DMS 273 (cell line): Measurements from ENCODE around the gene ABCA13.

Experiments
- DNase-seq: peaks from one replicate; lab custom pipeline; 2025; ENCODE audit not compliant: unreplicated experiment; lab: John Stamatoyannopoulos, UW

The ABCA13 gene

DNA sequence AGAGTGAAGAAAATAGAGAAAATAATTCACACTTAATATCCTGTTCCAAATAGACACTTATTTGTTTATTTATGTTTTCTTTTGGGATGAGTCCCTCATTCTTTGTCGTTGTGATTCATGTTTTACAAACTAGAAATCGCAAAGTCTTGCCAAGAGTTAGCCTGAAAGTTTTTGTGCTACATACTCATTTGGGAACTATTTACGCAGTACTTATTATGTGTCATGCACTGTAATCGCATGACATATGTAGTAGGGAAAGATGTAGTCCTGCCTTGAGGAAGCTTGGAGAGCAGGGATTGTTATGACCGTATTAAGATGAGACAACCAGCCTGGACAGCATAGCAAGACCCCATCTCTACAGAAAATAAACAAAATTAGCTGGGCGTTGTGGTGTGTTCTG, 189.3 kb downstream of the ABCA13 start:
- DNase-seq: no peak

DNA sequence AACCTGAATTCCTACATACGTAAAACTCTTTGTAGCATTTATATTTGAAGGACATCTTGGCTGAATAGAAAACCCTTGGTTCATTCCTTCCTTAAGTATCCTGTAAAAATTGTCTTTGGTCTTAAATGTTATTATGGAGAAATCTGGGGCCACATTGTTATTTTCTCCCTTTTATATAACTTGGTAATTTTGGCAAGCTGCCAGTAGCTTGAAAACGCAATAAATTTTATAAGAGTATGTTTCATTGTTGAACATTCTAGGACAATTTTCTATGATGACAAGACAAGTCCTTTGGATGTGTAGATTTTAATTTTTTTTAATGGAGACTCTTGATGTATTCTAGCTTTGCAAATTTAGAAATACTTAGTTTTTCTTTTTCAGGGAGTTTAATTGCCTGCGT, 191.9 kb downstream of the ABCA13 start:
- peak; percentile 9 for DNase-seq

DNA sequence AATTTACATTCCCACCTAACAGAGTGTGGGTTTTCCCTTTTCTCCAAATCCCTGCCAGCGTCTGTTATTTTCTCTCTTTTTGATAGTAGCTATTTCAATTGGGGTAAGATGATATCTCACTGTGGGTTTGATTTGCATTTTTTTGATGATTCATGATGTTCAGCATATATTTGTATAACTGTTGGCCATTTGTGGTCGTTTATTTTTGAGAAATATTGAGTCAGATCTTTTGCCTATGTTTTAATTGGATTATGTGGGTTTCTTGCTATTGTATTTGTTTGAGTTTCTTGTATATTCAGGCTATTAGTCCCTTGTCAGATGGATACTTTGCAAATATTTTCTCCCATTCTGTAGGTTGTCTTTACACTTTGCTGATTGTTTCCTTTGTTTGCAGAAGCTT, 193.8 kb downstream of the ABCA13 start:
- DNase-seq: no peak

DNA sequence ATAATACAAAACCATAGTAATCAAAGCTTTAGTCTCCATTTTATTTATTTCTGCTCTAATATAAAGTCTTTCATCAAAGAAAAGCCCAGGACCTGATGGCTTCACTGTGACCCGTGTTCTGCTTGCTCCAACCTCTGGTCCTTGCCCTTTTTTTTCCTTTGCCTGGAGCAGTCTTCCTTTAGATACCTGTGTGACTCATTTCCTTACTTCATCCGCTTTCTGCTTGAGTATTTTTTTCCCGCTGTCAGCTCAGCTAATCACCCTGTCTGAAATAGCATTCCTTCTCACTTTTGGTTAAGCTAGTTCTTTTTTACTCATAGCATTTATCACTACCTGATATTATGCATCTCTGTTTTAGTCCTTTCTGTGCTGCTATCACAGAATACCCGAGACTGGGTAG, 194.8 kb downstream of the ABCA13 start:
- no peak for DNase-seq

DNA sequence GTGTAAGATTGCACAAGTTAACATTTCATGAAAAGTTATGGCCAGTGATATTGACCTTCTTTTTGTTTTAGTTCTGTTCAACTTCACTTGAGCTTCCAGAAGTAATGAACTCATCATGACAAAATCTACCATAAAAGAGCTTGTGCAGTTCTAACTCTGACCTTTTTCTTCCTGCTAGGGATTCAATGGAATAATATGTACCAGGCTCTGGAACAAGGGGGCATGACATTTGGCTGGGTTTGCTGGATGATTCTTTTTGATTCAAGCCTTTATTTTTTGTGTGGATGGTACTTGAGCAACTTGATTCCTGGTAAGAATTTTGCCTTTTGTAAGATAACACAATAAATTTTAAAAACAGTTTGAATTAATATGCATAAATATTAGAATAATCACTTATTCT, 205.0 kb downstream of the ABCA13 start:
- DNase-seq: no peak

DNA sequence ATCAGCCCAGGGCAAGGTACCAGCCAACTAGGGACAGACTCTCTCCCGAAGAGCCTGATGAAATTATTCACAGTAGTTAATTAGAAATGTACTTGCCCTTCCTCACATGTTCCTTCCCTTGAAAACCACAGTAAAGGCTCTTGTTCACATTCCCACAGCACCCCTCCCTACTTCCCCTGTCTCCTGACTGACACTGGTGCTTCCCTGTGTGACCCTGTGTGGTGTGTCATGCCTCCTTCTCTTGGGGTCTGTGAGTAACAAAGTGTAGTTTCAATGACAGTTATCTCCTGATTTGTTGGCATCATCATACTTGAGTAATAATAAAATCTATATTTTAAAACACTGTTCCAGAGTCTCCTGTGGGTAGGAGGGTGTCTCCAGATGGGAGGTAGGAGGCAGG, 209.7 kb downstream of the ABCA13 start:
- DNase-seq: no peak

DNA sequence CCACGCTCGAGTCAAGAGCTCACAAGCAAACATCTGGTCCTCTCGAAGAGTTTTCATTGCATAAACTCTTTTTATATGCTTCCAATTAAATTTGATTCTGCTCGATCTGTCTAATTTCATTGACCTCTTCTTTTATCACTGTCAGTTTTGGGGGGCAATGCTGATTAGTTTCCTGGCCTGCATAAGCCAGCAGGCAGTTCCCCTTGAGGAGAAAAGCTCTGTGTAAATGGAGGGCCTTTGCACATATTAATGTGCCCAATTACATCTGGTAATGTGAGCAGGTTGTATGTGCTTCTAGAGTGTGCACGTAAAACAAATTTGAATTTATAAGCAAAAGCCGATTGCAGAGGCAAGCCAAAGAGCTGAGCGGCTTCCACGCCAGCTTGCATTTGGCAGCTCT, 210.3 kb downstream of the ABCA13 start:
- DNase-seq: no peak

DNA sequence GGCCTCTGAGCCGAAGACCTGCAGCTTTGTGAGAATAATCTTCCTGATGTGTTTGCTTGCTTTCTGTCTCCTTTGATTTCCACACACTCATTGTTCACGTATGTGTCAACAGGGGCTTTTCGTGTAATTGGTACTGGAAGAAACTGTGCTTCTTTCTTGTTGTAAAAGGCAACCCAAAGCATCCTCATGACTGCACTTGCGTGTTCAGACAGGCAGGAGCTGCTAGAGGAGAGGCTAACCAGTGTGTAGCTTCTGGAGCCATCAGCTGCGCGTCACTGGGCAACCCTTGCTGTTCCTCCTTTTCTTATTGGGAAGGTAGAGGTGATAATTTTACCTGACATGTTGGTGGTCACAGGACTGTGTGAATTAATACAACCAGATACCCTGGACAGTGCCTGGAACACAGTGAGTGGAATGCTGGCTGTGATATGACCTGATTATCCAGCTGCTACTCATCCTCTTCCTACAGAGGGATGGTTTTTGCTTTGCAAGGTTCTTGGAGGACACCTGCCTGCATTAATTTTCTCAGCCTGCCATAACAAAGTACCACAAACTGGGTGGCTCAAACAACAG, 213.0 kb downstream of the ABCA13 start:
- no peak for DNase-seq

DNA sequence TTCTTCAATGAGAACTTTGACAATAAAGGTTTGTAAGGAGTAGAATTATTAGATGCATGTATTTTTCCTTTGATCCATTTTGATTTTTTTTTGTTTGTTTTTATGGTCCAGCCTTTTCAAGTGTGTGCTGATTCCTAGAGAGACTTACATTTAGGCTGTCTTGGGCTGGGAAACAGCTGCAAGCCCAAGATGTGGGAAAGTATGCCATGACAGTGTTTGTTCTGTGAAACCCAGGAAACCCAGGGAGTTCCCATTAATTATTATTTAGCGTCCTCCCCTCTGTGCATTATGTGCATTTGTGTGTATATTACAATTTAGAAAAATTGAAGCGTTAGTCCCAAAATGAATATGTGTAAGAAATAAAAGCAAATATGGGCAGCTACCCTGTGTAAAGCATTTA, 216.7 kb downstream of the ABCA13 start:
- no peak for DNase-seq

DNA sequence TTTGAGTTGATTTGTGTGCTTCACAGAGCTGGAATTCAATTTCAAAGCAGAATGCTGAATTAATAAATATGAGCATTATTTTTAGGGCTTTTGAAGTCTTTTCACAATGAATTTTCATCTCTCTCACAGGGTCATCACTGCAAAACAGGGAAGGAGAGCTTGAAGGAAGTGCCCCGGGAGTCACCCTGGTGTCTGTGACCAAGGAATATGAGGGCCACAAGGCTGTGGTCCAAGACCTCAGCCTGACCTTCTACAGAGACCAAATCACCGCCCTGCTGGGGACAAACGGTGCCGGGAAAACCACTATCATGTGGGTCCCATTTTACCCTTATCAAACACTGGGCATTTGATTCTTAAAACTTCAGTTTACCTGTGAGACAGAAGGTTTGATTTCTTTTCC, 217.7 kb downstream of the ABCA13 start:
- DNase-seq: no peak

DNA sequence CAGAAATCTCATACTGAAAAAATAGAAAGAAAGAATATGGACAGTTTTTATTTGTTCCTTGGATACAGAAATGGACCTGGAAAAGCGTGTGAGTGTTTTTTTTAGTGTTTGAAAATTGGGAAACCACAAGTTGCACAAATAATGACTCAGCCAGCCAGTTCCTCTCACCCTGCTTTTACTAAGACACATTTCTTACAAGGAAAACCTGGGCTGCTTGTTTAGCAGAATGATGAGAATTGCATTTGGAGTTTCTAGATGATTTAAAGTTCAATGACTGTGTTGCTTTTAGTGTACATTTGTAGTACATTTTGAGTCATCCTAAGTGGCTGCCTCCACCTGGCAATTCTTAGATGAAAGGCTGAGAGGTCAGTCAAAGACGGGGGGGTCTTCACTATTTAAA, 218.7 kb downstream of the ABCA13 start:
- no peak for DNase-seq

DNA sequence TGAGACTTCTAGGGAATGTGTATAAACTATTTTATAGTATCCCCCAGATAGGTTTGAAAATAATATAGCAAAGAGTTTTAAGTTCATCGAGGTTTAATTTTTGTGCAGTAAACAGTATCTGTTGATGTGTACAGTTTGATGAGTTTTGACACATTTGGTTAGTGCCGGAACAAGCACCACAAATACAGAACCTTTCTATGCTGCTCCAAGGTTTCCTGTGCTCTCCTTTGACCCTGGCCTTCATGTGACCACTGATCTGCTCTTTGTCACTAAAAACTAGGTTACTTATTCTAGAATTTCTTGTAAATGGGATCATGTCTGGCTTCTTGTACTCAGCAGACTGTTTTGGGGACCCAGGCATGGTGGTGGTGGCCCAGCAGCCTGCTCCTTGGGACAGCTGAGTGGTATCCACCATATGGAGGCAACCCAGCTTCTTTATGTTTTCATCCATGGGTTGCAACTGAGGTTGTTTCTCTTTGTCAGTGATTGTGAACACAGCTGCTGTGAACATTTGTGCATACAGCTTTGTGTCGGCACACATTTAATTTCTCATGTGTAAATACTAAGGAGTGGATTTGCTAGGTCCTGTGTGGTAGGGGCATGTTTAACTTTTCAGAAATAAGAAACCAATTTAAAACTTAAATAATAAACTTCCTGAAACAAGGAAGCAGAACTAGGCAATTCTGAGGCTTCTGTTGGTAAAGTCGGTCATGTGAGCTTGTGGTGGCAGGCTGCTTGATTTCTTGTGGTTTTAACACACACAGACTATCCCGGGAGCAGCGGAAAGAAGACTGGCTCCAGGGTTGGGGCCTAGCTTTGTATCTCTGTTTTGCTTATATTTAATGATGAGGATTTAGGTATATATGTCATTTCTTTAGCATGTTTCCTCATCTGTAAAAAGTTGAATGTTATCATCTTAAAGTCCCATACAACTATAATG, 219.4 kb downstream of the ABCA13 start:
- no peak for DNase-seq

DNA sequence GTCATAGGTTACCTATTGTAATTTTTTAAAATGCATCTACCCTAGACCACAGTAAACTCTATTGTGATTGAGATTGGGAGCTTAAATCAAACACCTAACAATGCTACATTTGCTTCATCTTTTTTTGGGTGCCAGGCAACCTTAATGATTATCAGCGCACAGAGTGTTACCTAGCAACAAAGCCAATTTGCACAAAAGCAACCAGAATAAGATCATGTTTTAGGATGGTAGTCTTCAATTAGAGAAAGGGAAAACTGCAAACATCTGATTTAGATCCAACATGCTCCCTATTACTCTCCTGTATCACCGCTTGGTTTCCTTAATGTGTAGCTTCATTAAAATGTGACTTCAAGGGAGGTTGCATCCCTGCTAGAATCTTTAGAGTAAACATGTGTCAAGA, 226.9 kb downstream of the ABCA13 start:
- DNase-seq: no peak

DNA sequence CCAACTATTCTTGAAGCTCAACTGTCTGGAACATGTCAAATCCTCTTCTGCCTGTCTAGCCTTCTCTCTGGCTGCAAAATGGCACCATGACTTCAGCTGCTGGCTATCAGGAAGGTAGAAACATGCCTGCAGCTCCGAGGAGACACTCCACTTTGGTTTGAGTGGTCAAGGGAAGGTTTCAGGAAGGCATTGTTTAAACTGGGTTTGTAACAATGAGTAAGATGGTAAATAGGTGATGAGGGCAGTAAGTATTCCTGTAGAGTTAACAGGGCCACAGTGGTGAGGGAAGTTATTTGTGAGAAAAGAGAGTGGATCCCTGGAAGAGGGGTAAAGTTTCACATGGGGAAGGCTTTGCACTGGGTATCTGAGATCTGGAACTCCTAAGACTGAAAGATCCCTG, 231.5 kb downstream of the ABCA13 start:
- no peak for DNase-seq

DNA sequence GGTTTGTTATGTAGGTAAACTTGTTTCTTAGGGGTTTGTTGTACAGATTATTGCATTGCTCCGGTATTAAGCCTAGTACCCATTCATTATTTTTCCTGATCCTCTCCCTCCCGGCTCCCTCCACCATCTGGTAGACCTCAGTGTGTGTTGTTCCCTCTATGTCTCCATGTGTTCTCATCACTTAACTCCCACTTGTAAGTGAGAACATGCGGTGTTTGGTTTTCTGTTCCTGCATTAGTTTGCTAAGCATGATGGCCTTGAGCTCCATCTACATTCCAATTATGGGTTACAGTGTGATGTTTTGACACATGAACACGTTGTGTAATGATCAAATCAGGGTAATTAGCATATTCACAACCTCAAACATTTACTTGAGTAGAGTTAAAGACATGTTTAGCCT, 237.5 kb downstream of the ABCA13 start:
- DNase-seq: no peak

DNA sequence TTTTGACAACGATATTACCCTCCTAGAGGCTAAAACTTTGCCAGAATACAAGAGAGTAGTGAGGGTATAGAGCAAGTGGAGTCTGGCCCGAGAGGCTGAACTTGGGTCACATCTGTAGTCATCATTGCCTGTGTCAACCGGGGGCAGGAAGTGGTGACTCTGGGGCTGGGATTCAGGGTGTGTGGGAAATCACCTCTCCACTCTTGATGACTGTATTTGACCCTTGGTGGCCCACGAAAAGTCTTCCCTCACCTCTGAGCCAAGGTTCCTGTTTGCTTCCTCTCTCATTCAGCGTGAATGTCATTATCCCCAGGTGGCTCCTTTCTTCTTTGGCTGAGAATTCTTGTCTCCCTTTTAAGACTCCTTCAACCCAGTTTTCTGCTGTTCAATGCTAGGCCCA, 240.4 kb downstream of the ABCA13 start:
- DNase-seq: no peak

DNA sequence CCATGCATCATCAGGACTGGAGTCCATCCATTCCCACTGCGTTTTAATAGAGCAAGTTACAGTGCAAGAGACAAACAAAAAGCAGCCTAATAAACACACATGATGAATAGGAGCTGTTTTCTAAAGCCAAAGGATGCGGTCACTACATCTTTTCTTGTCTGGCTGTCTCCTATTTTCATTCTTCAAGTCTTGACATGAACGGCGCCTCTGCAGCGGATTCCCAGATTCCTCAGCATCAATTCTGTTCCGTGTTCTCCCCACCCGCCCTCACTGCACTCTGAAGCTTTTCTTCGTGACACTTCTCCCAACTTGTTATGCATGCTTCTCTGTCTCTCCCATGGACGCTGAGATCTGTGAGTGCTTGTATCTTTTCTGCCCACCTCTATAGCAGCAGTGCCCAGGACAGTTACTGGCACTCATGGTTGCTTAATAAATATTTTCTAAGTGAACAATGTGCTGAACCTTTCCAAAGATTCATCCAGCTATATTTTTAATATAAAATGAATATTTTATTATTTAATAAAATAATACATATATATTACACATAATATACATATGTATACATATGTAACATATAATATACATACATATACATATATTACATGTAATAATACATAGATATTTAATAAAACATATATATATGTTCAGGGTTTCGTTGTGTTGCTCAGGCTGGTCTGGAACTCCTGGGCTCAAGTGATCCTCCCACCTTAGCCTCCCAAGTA, 242.9 kb downstream of the ABCA13 start:
- no peak for DNase-seq

DNA sequence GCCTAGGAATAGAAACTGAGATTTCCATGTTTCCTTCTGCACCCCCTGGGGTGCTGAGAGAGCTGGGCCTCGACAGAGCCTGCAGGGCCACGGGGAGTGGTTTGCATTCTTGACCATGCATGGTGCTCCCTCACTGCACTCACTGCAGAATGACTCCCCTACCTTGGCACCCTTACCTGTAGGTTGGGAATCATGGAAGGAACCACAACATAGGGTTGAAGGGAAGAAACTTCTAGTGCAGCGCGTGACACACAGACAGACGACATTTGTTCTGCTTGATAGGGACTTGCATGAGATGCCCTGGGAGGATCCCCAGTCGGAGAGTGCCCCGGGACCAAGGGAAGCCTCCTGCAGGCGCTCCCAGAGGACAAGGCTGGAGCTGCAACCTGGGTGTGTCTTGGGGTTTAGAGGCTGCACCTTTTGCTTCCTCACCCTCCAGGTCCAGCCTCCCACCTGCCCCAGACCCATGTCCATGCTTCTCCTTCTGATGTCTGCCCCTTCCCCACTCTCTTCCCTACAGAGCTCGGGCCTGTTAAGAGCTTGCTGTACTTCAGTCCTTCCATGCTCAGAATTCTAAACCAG, 245.2 kb downstream of the ABCA13 start:
- DNase-seq: no peak

DNA sequence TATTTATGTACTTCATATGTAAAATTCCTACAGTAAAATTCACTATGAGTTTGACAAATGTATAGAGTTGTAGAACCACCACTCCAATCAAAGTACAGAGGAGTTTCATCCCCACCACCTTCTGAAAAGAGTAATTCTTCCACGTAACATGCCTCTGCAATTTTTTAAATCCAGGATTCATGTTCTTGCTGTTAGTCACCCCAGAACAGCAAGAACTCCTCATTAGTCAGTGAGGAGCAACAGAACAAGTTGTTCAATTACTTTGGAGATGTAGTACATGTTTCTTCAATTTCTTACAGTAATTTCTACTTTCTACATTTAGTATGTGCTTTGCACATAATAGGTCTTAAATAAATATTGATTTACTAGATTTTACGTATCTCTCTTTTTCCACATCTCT, 248.1 kb downstream of the ABCA13 start:
- DNase-seq: no peak

DNA sequence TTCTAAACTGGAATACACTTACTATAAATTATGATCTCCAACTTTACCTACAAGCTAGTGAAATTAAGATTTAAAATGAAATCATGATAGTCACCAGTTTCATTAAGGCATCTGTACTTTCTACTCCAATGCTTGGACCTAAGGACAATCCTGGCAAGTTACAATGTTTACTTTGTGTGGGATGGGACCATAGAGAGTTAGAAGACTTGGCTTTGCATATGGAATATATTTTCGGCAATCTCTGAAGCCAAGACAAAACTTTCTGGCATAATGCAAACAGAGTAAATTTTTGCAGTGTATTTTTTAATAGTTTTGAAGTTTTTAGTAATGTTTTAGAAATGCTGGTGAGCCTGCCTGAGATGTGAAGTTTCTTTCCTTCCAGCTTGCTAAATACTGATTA, 248.9 kb downstream of the ABCA13 start:
- no peak for DNase-seq

DNA sequence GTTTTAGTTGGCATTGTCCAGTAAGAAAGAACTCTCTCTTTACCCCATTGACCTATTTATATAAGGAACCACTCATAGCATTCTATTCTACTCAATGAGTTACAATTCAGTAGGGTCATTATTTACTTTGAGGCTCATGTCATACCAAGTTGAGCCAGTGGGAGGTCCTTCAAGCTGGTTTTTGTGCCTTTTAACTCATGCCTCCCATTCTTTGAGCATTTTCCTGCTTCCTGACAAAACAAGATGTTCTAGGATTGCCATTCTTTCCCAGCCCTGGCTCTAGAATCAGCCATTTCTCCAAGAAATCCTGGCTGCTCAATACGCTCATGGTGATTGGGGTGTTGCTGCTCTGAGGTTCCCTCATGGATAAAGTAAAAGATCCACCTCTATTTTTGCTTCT, 250.1 kb downstream of the ABCA13 start:
- DNase-seq: no peak

DNA sequence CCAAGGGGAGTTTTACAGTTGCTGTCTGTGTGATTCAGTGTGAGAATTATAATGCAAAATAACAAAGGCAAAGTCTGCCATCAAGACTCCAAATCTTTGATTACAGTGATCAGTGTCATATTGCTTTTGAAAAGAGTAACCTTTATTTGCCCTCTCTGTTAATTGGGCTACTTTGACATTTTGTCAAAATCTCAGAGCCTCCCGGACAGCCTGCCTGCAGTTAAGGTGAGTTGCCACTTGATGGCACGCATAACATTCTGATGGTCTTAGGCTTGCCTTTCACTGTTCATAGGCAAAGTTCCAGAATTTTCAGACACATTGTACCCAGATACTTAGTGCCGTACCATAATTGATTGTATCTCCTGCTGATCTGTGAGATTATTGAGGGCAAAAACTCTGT, 253.5 kb downstream of the ABCA13 start:
- peak; percentile 31 for DNase-seq
